Fibroblast of lung (primary cell): ENCODE measurements around the gene HCFC2. TPM values are rescaled to one million over a fixed set of nuclear protein-coding genes. Genes with fewer than 3 reads are reported as not detected.

ENCODE experiments used
- DNase-seq, 2 donors: peaks; one replicate each; pipeline versions ENCODE4 v3.0.0 to v3.0.0-alpha.2; 2010; ENCODE audit warnings: low read depth in 2 of 2
- H2AFZ ChIP-seq: 2 replicates; pipeline ENCODE4 v1.5.1; 2012; ENCODE audit warnings: low read length, control low read depth, inconsistent platforms
- H3K27ac ChIP-seq: 2 replicates; pipeline ENCODE4 v1.5.1; 2011; ENCODE audit warnings: low read length, control low read depth; ENCODE audit not compliant: insufficient read depth
- H3K27me3 ChIP-seq: 2 replicates; pipeline ENCODE4 v1.5.1; 2011; ENCODE audit warnings: mild to moderate bottlenecking, low read length; ENCODE audit not compliant: control insufficient read depth, insufficient read depth
- H3K36me3 ChIP-seq: 2 replicates; pipeline ENCODE4 v1.5.1; 2011; ENCODE audit warnings: low read length; ENCODE audit not compliant: control insufficient read depth, insufficient read depth
- H3K4me1 ChIP-seq: 2 replicates; pipeline ENCODE4 v1.5.1; 2011; ENCODE audit warnings: low read length; ENCODE audit not compliant: control insufficient read depth, insufficient read depth; ENCODE audit errors: extremely low read depth
- H3K4me2 ChIP-seq: 2 replicates; pipeline ENCODE4 v1.5.1; 2011; ENCODE audit warnings: low read length, control low read depth; ENCODE audit not compliant: insufficient read depth; ENCODE audit errors: extremely low read depth
- H3K4me3 ChIP-seq, 4 experiments: fragments of 200-600 bp in 1 of 4; sonication (generic) in 1 of 4; replicated peaks in 1 of 4; 2 replicates each; pipeline ENCODE4 v1.5.1; 2011 to 2016; ENCODE audit warnings: low read length in 4 of 4, low read depth in 3 of 4, mild to moderate bottlenecking in 3 of 4, control low read depth in 2 of 4, inconsistent platforms in 1 of 4, mixed read lengths in 1 of 4; ENCODE audit not compliant: insufficient read depth in 1 of 4; ENCODE audit errors: control extremely low read depth in 1 of 4
- H3K79me2 ChIP-seq: 2 replicates; pipeline ENCODE4 v1.5.1; 2012; ENCODE audit warnings: mild to moderate bottlenecking, low read length, inconsistent platforms; ENCODE audit not compliant: control insufficient read depth, insufficient read depth
- H3K9ac ChIP-seq: 2 replicates; pipeline ENCODE4 v1.5.1; 2011; ENCODE audit warnings: mild to moderate bottlenecking, low read length, control low read depth; ENCODE audit not compliant: insufficient read depth
- H3K9me3 ChIP-seq: 2 replicates; pipeline ENCODE4 v1.5.1; 2012; ENCODE audit warnings: low read depth, low read length; ENCODE audit not compliant: control insufficient read depth, insufficient read depth
- H4K20me1 ChIP-seq: 2 replicates; pipeline ENCODE4 v1.5.1; 2011; ENCODE audit warnings: low read length; ENCODE audit not compliant: control insufficient read depth, insufficient read depth; ENCODE audit errors: extremely low read depth
- CTCF ChIP-seq, 2 donors: IDR thresholded peaks in 1 of 2; conservative IDR thresholded peaks in 1 of 2; 1 replicate in 1 of 2; 2 replicates in 1 of 2; pipeline ENCODE4 v1.5.1; 2011 to 2012; ENCODE audit warnings: low read length in 2 of 2, control low read depth in 1 of 2, inconsistent platforms in 1 of 2, low read depth in 1 of 2, mild to moderate bottlenecking in 1 of 2
- EZH2 ChIP-seq: IDR thresholded peaks from 2 replicates; pipeline ENCODE4 v1.5.1; 2012; ENCODE audit warnings: low read length, control low read depth, mild to moderate bottlenecking; ENCODE audit errors: missing control alignments
- polyA plus RNA-seq, 2 donors: library from polyadenylated mRNA; depleted of rRNA in 1 of 2; stranded (reverse) in 1 of 2; unstranded in 1 of 2; fragments of >200 nt; gene quantifications; 2 replicates each; pipeline ENCODE4 v1.2.1, GENCODE V29; 2011 to 2012; ENCODE audit warnings: missing spikeins in 1 of 2
- total RNA-seq: library from RNA; depleted of rRNA; stranded (reverse); fragments of >200 nt; gene quantifications from 2 replicates; pipeline ENCODE4 v1.2.1, GENCODE V29; 2014

Gene HCFC2
- total and polyA plus RNA-seq, 2 donors (not counting 1 experiment from before 2014, with no cell fraction given) = 27.0 to 36.2 TPM

GRCh38 chr12:104143002-104143401, 78.7 kb downstream of the HCFC2 start:
- Histone ChIP-seq H3K4me3 (no peak overlapping the region), H3K4me2 (no peak overlapping the region), H3K9me3 (no peaks in the 10 kb centered on the region), H3K79me2 (no peaks in the 10 kb centered on the region), H3K36me3 (no peaks in the 10 kb centered on the region), H3K27ac (no peak overlapping the region), H3K27me3 (no peaks in the 10 kb centered on the region), H2AFZ (no peak overlapping the region), H3K4me1 (peaks cover 4% of the 10 kb centered on the region), H4K20me1 (no peaks in the 10 kb centered on the region), H3K9ac (no peak overlapping the region)
- TF ChIP-seq EZH2 (no peak), CTCF (conservative IDR thresholded peaks at IDR 0.05 in 1 of 2, IDR thresholded peaks at IDR 0.05 in 1 of 2; ENCODE audit: low read depth in 1 of 2, low read length in 2 of 2) (no peak)
- DNase-seq = no peak

DNA sequence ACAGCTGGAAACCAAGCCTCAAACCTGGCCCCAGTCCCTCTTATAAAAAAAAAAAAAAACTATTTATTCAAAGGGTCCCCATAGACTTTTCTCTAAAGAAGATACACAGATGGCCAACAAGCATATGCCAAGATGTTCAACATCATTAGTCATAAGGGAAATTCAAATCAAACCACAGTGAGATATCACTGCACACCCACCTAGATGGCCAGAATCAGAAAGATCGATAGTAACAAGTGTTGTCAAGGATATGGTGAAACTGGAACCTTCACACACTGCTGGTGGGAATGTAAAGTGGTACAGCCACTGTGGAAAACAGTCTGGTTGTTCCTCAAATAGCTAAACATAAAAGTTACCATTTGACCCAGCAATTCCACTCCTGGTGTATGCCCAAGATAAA, 79.6 kb downstream of the HCFC2 start:
- Histone ChIP-seq H3K27ac (no peak overlapping the region), H3K9me3 (no peaks in the 10 kb centered on the region), H3K9ac (no peak overlapping the region), H3K4me3 (no peak overlapping the region), H4K20me1 (no peaks in the 10 kb centered on the region), H3K79me2 (no peaks in the 10 kb centered on the region), H3K36me3 (no peaks in the 10 kb centered on the region), H3K27me3 (peaks cover 3% of the 10 kb centered on the region), H3K4me2 (no peak overlapping the region), H3K4me1 (no peaks in the 10 kb centered on the region), H2AFZ (no peak overlapping the region)
- TF ChIP-seq EZH2 (no peak), CTCF (conservative IDR thresholded peaks at IDR 0.05 in 1 of 2, IDR thresholded peaks at IDR 0.05 in 1 of 2; ENCODE audit: low read depth in 1 of 2, low read length in 2 of 2) (no peak)
- no peak for DNase-seq

DNA sequence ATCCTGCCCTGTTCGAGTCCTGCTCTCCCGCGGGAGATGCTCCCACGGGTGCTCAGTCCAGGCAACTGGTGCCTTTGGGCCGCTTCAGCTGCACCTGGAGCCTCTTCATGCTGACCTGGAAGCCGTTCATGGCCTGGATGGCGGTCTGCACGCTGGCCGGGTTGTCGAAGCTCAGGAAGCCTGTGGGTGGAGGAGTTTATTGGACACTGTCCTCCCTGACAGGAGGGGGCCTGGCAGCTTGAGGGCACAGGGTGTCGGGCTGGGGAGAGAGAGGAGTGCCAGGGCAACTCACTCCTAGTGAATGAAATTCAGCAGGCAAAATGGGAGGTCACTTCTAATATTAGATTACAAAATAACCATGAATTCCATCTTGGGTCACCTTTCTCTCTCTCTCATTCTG, 83.0 kb downstream of the HCFC2 start:
- TF ChIP-seq EZH2 (no peak), CTCF (conservative IDR thresholded peaks at IDR 0.05 in 1 of 2, IDR thresholded peaks at IDR 0.05 in 1 of 2; ENCODE audit: low read depth in 1 of 2, low read length in 2 of 2) (no peak)
- Histone ChIP-seq H3K9me3 (no peaks in the 10 kb centered on the region), H3K4me2 (no peak overlapping the region), H3K27me3 (peaks cover 3% of the 10 kb centered on the region), H3K79me2 (no peaks in the 10 kb centered on the region), H2AFZ (no peak overlapping the region), H3K27ac (no peak overlapping the region), H3K36me3 (no peaks in the 10 kb centered on the region), H3K4me1 (no peaks in the 10 kb centered on the region), H3K4me3 (no peak overlapping the region), H3K9ac (no peak overlapping the region), H4K20me1 (no peaks in the 10 kb centered on the region)
- DNase-seq = no peak
